GM23248 (cell line): Measurements from ENCODE around the gene IZUMO4.

Experiments
- EZH2 ChIP-seq: fragments of 200-600 bp; sonication (generic); IDR thresholded peaks from 2 replicates; pipeline ENCODE4 v1.6.1; 2018; ENCODE audit warnings: antibody characterized with exemption, mild to moderate bottlenecking; ENCODE audit not compliant: insufficient read depth, poor library complexity, severe bottlenecking
- EZH2phosphoT487 ChIP-seq: fragments of 200-600 bp; sonication (generic); IDR thresholded peaks from 2 replicates; pipeline ENCODE4 v1.6.1; 2018; ENCODE audit warnings: antibody characterized with exemption, moderate library complexity, mild to moderate bottlenecking, low read depth; ENCODE audit not compliant: insufficient read depth

DNA sequence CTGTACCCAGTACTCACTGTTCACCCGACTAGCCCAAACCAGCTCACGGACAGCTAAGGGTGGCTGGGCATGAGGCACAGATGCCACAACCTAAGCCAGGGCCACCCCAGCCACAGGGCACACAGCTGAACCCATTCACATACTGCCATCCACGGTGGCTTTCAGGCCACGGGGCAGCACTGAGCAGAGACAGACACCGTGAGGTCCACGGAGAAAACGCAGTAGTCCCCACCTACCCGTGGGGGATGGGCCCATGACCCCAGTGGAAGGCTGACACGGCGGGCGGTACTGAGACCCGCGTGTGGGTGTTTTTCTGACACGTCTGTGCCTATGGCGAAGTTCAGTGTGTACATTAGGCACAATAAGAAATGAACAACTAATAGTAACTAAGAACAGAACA, 25.5 kb downstream of the IZUMO4 start:
- no peak for TF ChIP-seq EZH2phosphoT487
- TF ChIP-seq EZH2: no peak
